ENCODE results near the gene GFI1.

GRCh38 chr1:92500552-92500951 is 13.8 kb upstream of the GFI1 start:
- TF ChIP-seq GRHL2 (CRISPR knock-in tag; IDR thresholded peaks at IDR 0.05; ENCODE audit: insufficient replicate concordance, severe bottlenecking) (no peak), ZNF423 (CRISPR knock-in tag; IDR thresholded peaks at IDR 0.05) (no peak), CTCF (IDR thresholded peaks at IDR 0.05) (no peak)

Measured in WTC11 (cell line).